Central memory CD8-positive, alpha-beta T cell (primary cell): ENCODE data around the gene NEDD1.
A peak's percentile ranks its signal among the peaks of the same experiment; 100 is the strongest.

ENCODE experiments used
- ATAC-seq: fragments of 150-1000 bp; cut with Tn5 transposase; replicated peaks from 2 replicates; pipeline ENCODE4 v1.10.0; 2022; ENCODE audit warnings: mild to moderate bottlenecking, moderate FRiP score, moderate number of reproducible peaks; ENCODE audit not compliant: poor library complexity, severe bottlenecking; ENCODE audit errors: extremely low read depth
- DNase-seq, 2 donors: peaks; one replicate each; pipeline ENCODE4 v3.0.0; 2021; ENCODE audit warnings: low spot score in 2 of 2
- H3K27ac Mint-ChIP-seq: one replicate; pipeline ENCODE4 v1.8.0; 2022; ENCODE audit warnings: low read depth, mild to moderate bottlenecking, moderate library complexity, mixed read lengths
- H3K27me3 Mint-ChIP-seq: one replicate; pipeline ENCODE4 v1.8.0; 2022; ENCODE audit warnings: mixed read lengths
- H3K36me3 Mint-ChIP-seq: one replicate; pipeline ENCODE4 v1.8.0; 2022; ENCODE audit warnings: mild to moderate bottlenecking, moderate library complexity, mixed read lengths; ENCODE audit not compliant: insufficient read depth
- H3K4me1 Mint-ChIP-seq: one replicate; pipeline ENCODE4 v1.8.0; 2022; ENCODE audit warnings: mixed read lengths
- H3K4me3 Mint-ChIP-seq: one replicate; pipeline ENCODE4 v1.8.0; 2022; ENCODE audit warnings: mild to moderate bottlenecking, moderate library complexity, mixed read lengths
- H3K9me3 Mint-ChIP-seq: one replicate; pipeline ENCODE4 v1.8.0; 2022; ENCODE audit warnings: mixed read lengths

The NEDD1 gene

GRCh38 chr12:96908423-96908675 lies 1.3 kb downstream of the NEDD1 start:
- ATAC-seq (no peak), DNase-seq (no peak)
- Mint-ChIP-seq H3K27me3 (no peaks in the 10 kb centered on the region), H3K9me3 (no peaks in the 10 kb centered on the region), H3K4me1 (peaks cover 46% of the 10 kb centered on the region), H3K4me3 (peak overlapping the region; percentile 97), H3K27ac (peak overlapping the region; percentile 99), H3K36me3 (peaks cover 15% of the 10 kb centered on the region)

- ATAC-seq, result no peak
- H3K27ac Mint-ChIP-seq, result no peak overlapping the region
Observed at GRCh38 chr12:96912261-96912660, 5.2 kb downstream of the NEDD1 start.

GRCh38 chr12:96912943-96913342 lies 5.9 kb downstream of the NEDD1 start:
- Mint-ChIP-seq H3K27me3 (no peaks in the 10 kb centered on the region), H3K4me1 (peaks cover 52% of the 10 kb centered on the region), H3K4me3 (no peak overlapping the region), H3K27ac (no peak overlapping the region), H3K36me3 (peaks cover 4% of the 10 kb centered on the region), H3K9me3 (peaks cover 6% of the 10 kb centered on the region)
- ATAC-seq, result no peak
- no peak for DNase-seq

More at GRCh38 chr12:96912261-96912660, 5.2 kb downstream of the NEDD1 start:
- no peak for DNase-seq
- no peak overlapping the region for H3K4me3 Mint-ChIP-seq
- H3K9me3 Mint-ChIP-seq, result peaks cover 6% of the 10 kb centered on the region
- peaks cover 9% of the 10 kb centered on the region for H3K36me3 Mint-ChIP-seq
- peaks cover 57% of the 10 kb centered on the region for H3K4me1 Mint-ChIP-seq
- H3K27me3 Mint-ChIP-seq, result no peaks in the 10 kb centered on the region

- Mint-ChIP-seq H3K4me1 (peaks cover 38% of the 10 kb centered on the region), H3K27me3 (no peaks in the 10 kb centered on the region), H3K4me3 (no peak overlapping the region), H3K9me3 (peaks cover 6% of the 10 kb centered on the region), H3K36me3 (peaks cover 9% of the 10 kb centered on the region), H3K27ac (peak overlapping the region; percentile 19)
- DNase-seq (no peak), ATAC-seq (no peak)
Observed at GRCh38 chr12:96919510-96920210, 12.6 kb downstream of the NEDD1 start.

GRCh38 chr12:96948782-96949181 lies 41.7 kb downstream of the NEDD1 start:
- H3K36me3 Mint-ChIP-seq, result peaks cover 31% of the 10 kb centered on the region
- H3K27ac Mint-ChIP-seq, result no peak overlapping the region
- H3K4me3 Mint-ChIP-seq, result no peak overlapping the region
- H3K4me1 Mint-ChIP-seq, result no peaks in the 10 kb centered on the region
- no peak for ATAC-seq
- no peak for DNase-seq
- no peaks in the 10 kb centered on the region for H3K27me3 Mint-ChIP-seq
- no peaks in the 10 kb centered on the region for H3K9me3 Mint-ChIP-seq

GRCh38 chr12:96979532-96979931 lies 72.5 kb downstream of the NEDD1 start:
- no peak for DNase-seq
- no peak overlapping the region for H3K27ac Mint-ChIP-seq
- ATAC-seq, result no peak
- H3K4me3 Mint-ChIP-seq, result no peak overlapping the region
- H3K36me3 Mint-ChIP-seq, result peaks cover 2% of the 10 kb centered on the region
- no peaks in the 10 kb centered on the region for H3K9me3 Mint-ChIP-seq
- no peaks in the 10 kb centered on the region for H3K4me1 Mint-ChIP-seq
- peaks cover 16% of the 10 kb centered on the region for H3K27me3 Mint-ChIP-seq

- Mint-ChIP-seq H3K36me3 (peaks cover 2% of the 10 kb centered on the region), H3K9me3 (no peaks in the 10 kb centered on the region), H3K4me3 (no peak overlapping the region), H3K27me3 (peaks cover 31% of the 10 kb centered on the region), H3K4me1 (no peaks in the 10 kb centered on the region), H3K27ac (no peak overlapping the region)
- no peak for DNase-seq
- ATAC-seq, result no peak
Observed at GRCh38 chr12:96980991-96981414, 73.9 kb downstream of the NEDD1 start.

GRCh38 chr12:96981911-96982310 lies 74.9 kb downstream of the NEDD1 start:
- Mint-ChIP-seq H3K9me3 (no peaks in the 10 kb centered on the region), H3K4me1 (no peaks in the 10 kb centered on the region), H3K36me3 (peaks cover 2% of the 10 kb centered on the region), H3K27ac (no peak overlapping the region), H3K4me3 (no peak overlapping the region), H3K27me3 (peaks cover 36% of the 10 kb centered on the region)
- DNase-seq (no peak), ATAC-seq (no peak)

- no peak overlapping the region for H3K4me3 Mint-ChIP-seq
- peaks cover 36% of the 10 kb centered on the region for H3K27me3 Mint-ChIP-seq
- no peaks in the 10 kb centered on the region for H3K4me1 Mint-ChIP-seq
- ATAC-seq (no peak), DNase-seq (no peak)
- no peaks in the 10 kb centered on the region for H3K9me3 Mint-ChIP-seq
- H3K27ac Mint-ChIP-seq, result no peak overlapping the region
- peaks cover 2% of the 10 kb centered on the region for H3K36me3 Mint-ChIP-seq
Observed at GRCh38 chr12:96982671-96983070, 75.6 kb downstream of the NEDD1 start.

GRCh38 chr12:96985515-96986362 lies 78.7 kb downstream of the NEDD1 start:
- peak overlapping the region; percentile 54 for H3K4me3 Mint-ChIP-seq
- peak; percentile 75 for ATAC-seq
- DNase-seq, result peak; percentile 12 to 33
- no peaks in the 10 kb centered on the region for H3K36me3 Mint-ChIP-seq
- no peaks in the 10 kb centered on the region for H3K4me1 Mint-ChIP-seq
- no peaks in the 10 kb centered on the region for H3K9me3 Mint-ChIP-seq
- no peak overlapping the region for H3K27ac Mint-ChIP-seq
- H3K27me3 Mint-ChIP-seq, result peaks cover 52% of the 10 kb centered on the region

GRCh38 chr12:96986883-96987523 lies 79.9 kb downstream of the NEDD1 start:
- DNase-seq (no peak), ATAC-seq (no peak)
- peaks cover 54% of the 10 kb centered on the region for H3K27me3 Mint-ChIP-seq
- no peak overlapping the region for H3K4me3 Mint-ChIP-seq
- H3K36me3 Mint-ChIP-seq, result no peaks in the 10 kb centered on the region
- no peaks in the 10 kb centered on the region for H3K4me1 Mint-ChIP-seq
- H3K9me3 Mint-ChIP-seq, result no peaks in the 10 kb centered on the region
- no peak overlapping the region for H3K27ac Mint-ChIP-seq

GRCh38 chr12:96988919-96989318 lies 81.9 kb downstream of the NEDD1 start:
- no peak for ATAC-seq

GRCh38 chr12:96989916-96990315 lies 82.9 kb downstream of the NEDD1 start:
- Mint-ChIP-seq H3K4me3 (no peak overlapping the region), H3K27me3 (peaks cover 64% of the 10 kb centered on the region), H3K27ac (no peak overlapping the region), H3K4me1 (no peaks in the 10 kb centered on the region), H3K9me3 (no peaks in the 10 kb centered on the region), H3K36me3 (no peaks in the 10 kb centered on the region)
- no peak for ATAC-seq
- no peak for DNase-seq

More at GRCh38 chr12:96988919-96989318, 81.9 kb downstream of the NEDD1 start:
- no peaks in the 10 kb centered on the region for H3K4me1 Mint-ChIP-seq
- no peaks in the 10 kb centered on the region for H3K9me3 Mint-ChIP-seq
- peaks cover 67% of the 10 kb centered on the region for H3K27me3 Mint-ChIP-seq
- H3K36me3 Mint-ChIP-seq, result no peaks in the 10 kb centered on the region
- H3K27ac Mint-ChIP-seq, result no peak overlapping the region
- DNase-seq, result no peak
- no peak overlapping the region for H3K4me3 Mint-ChIP-seq
